H9 (cell line): ENCODE data around the gene MYOF. TPM values are rescaled to one million over a fixed set of nuclear protein-coding genes. Genes with fewer than 3 reads are reported as not detected.

Source experiments
- DNase-seq: peaks from one replicate; pipeline ENCODE4 v3.0.0-alpha.2; 2017
- H2AFZ ChIP-seq: one replicate; pipeline ENCODE4 v1.6.1; 2013; ENCODE audit warnings: mild to moderate bottlenecking, low read length, control low read depth, moderate library complexity
- H2AK5ac ChIP-seq: 2 replicates; pipeline ENCODE4 v1.6.1; 2013; ENCODE audit warnings: low read length, control low read depth, mixed read lengths; ENCODE audit not compliant: insufficient read length
- H2BK120ac ChIP-seq: one replicate; pipeline ENCODE4 v1.6.1; 2013; ENCODE audit warnings: low read depth, mild to moderate bottlenecking, low read length, control low read depth, inconsistent platforms; ENCODE audit not compliant: poor library complexity, severe bottlenecking
- H2BK12ac ChIP-seq: 2 replicates; pipeline ENCODE4 v1.6.1; 2013; ENCODE audit warnings: low read length, control low read depth, mixed read lengths, low read depth; ENCODE audit not compliant: insufficient read length
- H2BK15ac ChIP-seq: 2 replicates; pipeline ENCODE4 v1.6.1; 2013; ENCODE audit warnings: low read depth, low read length, control low read depth
- H2BK20ac ChIP-seq: one replicate; pipeline ENCODE4 v1.6.1; 2013; ENCODE audit warnings: low read depth, mild to moderate bottlenecking, low read length, control low read depth, inconsistent platforms; ENCODE audit not compliant: poor library complexity, severe bottlenecking
- H2BK5ac ChIP-seq: 2 replicates; pipeline ENCODE4 v1.6.1; 2013; ENCODE audit warnings: low read length, control low read depth, mixed read lengths; ENCODE audit not compliant: insufficient read length
- H3K14ac ChIP-seq: 2 replicates; pipeline ENCODE4 v1.6.1; 2013; ENCODE audit warnings: low read length, control low read depth; ENCODE audit not compliant: insufficient read depth
- H3K18ac ChIP-seq: 2 replicates; pipeline ENCODE4 v1.6.1; 2013; ENCODE audit warnings: low read depth, mild to moderate bottlenecking, mixed read lengths, low read length, control low read depth; ENCODE audit not compliant: insufficient read length
- H3K23ac ChIP-seq: 2 replicates; pipeline ENCODE4 v1.6.1; 2013; ENCODE audit warnings: low read length, control low read depth, mixed read lengths, low read depth; ENCODE audit not compliant: insufficient read length
- H3K23me2 ChIP-seq: 2 replicates; pipeline ENCODE4 v1.6.1; 2013; ENCODE audit warnings: low read depth, mild to moderate bottlenecking, mixed read lengths, low read length, control low read depth; ENCODE audit not compliant: insufficient read length, poor library complexity, severe bottlenecking
- H3K27ac ChIP-seq: 2 replicates; pipeline ENCODE4 v1.5.1; 2013; ENCODE audit warnings: low read length, control low read depth, mixed read lengths, low read depth; ENCODE audit not compliant: insufficient read length
- H3K27me3 ChIP-seq: 2 replicates; pipeline ENCODE4 v1.6.1; 2013; ENCODE audit warnings: low read length, control low read depth, inconsistent platforms; ENCODE audit not compliant: insufficient read depth
- H3K4ac ChIP-seq: 2 replicates; pipeline ENCODE4 v1.6.1; 2013; ENCODE audit warnings: low read depth, mild to moderate bottlenecking, control low read depth, inconsistent platforms, low read length, moderate library complexity
- H3K4me1 ChIP-seq: 2 replicates; pipeline ENCODE4 v1.6.1; 2013; ENCODE audit warnings: low read length, control low read depth, inconsistent platforms; ENCODE audit not compliant: insufficient read depth
- H3K4me2 ChIP-seq: 2 replicates; pipeline ENCODE4 v1.6.1; 2013; ENCODE audit warnings: low read length, control low read depth, mixed read lengths; ENCODE audit not compliant: insufficient read length, insufficient read depth
- H3K56ac ChIP-seq: 2 replicates; pipeline ENCODE4 v1.6.1; 2013; ENCODE audit warnings: low read depth, mild to moderate bottlenecking, mixed read lengths, low read length, control low read depth; ENCODE audit not compliant: insufficient read length
- H3K79me1 ChIP-seq: 2 replicates; pipeline ENCODE4 v1.6.1; 2013; ENCODE audit warnings: low read depth, mild to moderate bottlenecking, moderate library complexity, low read length, control low read depth, inconsistent platforms; ENCODE audit not compliant: insufficient read depth, poor library complexity, severe bottlenecking
- H3K79me2 ChIP-seq: 2 replicates; pipeline ENCODE4 v1.6.1; 2013; ENCODE audit warnings: low read length, control low read depth, inconsistent platforms; ENCODE audit not compliant: insufficient read depth
- H3K9ac ChIP-seq: 2 replicates; pipeline ENCODE4 v1.6.1; 2013; ENCODE audit warnings: low read length, control low read depth, mixed read lengths; ENCODE audit not compliant: insufficient read length; ENCODE audit errors: extremely low read depth
- H3K9me3 ChIP-seq: one replicate; pipeline ENCODE4 v1.6.1; 2013; ENCODE audit warnings: low read depth, low read length, inconsistent platforms; ENCODE audit not compliant: control insufficient read depth
- H3T11ph ChIP-seq: one replicate; pipeline ENCODE4 v1.6.1; 2013; ENCODE audit warnings: mild to moderate bottlenecking, low read length, control low read depth, inconsistent platforms
- H4K20me1 ChIP-seq: one replicate; pipeline ENCODE4 v1.6.1; 2013; ENCODE audit not compliant: control insufficient read depth, insufficient read length, insufficient read depth
- H4K5ac ChIP-seq: 2 replicates; pipeline ENCODE4 v1.6.1; 2013; ENCODE audit warnings: low read depth, mild to moderate bottlenecking, mixed read lengths, low read length, control low read depth; ENCODE audit not compliant: insufficient read length
- H4K8ac ChIP-seq: replicated peaks from 2 replicates; pipeline ENCODE4 v1.6.1; 2013; ENCODE audit warnings: low read length, control low read depth, mixed read lengths, low read depth; ENCODE audit not compliant: insufficient read length
- H4K91ac ChIP-seq: 2 replicates; pipeline ENCODE4 v1.6.1; 2013; ENCODE audit warnings: low read depth, mild to moderate bottlenecking, moderate library complexity, mixed read lengths, low read length, control low read depth; ENCODE audit not compliant: insufficient read length
- H3K27ac Mint-ChIP-seq, 3 experiments: 2 replicates in 2 of 3; 3 replicates in 1 of 3; pipeline ENCODE4 v1.8.0; 2020 to 2021; ENCODE audit warnings: mixed read lengths in 3 of 3, mild to moderate bottlenecking in 1 of 3, moderate library complexity in 1 of 3
- H3K27me3 Mint-ChIP-seq: 2 replicates; pipeline ENCODE4 v1.8.0; 2021; ENCODE audit warnings: low read depth, mild to moderate bottlenecking, moderate library complexity, mixed read lengths
- H3K36me3 Mint-ChIP-seq, 3 experiments: 2 replicates in 2 of 3; 3 replicates in 1 of 3; pipeline ENCODE4 v1.8.0; 2020 to 2021; ENCODE audit warnings: low read depth in 3 of 3, mixed read lengths in 3 of 3; ENCODE audit not compliant: insufficient read depth in 1 of 3
- H3K4me1 Mint-ChIP-seq, 2 experiments: 2 replicates each; pipeline ENCODE4 v1.8.0; 2020; ENCODE audit warnings: mixed read lengths in 2 of 2
- H3K4me3 Mint-ChIP-seq, 2 experiments: 2 replicates in 1 of 2; 3 replicates in 1 of 2; pipeline ENCODE4 v1.8.0; 2020 to 2021; ENCODE audit warnings: mild to moderate bottlenecking in 2 of 2, mixed read lengths in 2 of 2, moderate library complexity in 1 of 2
- H3K9me3 Mint-ChIP-seq, 2 experiments: 2 replicates in 1 of 2; 3 replicates in 1 of 2; pipeline ENCODE4 v1.8.0; 2020; ENCODE audit warnings: mild to moderate bottlenecking in 2 of 2, mixed read lengths in 2 of 2, moderate library complexity in 1 of 2
- CTCF ChIP-seq: fragments of 200-600 bp; sonication (generic); conservative IDR thresholded peaks from 3 replicates; pipeline ENCODE4 v1.8.0; 2021; ENCODE audit warnings: antibody characterized with exemption, mild to moderate bottlenecking
- WGBS: extraction: QIAGEN DNeasy Blood & Tissue Kit; methylation state at CpG from one replicate; pipeline ENCODE4 v1.1.7; 2013; ENCODE audit warnings: missing lambda C conversion rate, low lambda C conversion rate, mixed read lengths; ENCODE audit not compliant: insufficient read length; ENCODE audit errors: extremely low coverage; 5-methylcytosine and 5-hydroxymethylcytosine counted together
- total RNA-seq: library from RNA; stranded (reverse); gene quantifications from 2 replicates; pipeline ENCODE4 v1.2.1, GENCODE V29; 2021

The MYOF gene
- total RNA-seq, 1 experiment from 2014 or later = 2.8 TPM

GRCh38 chr10:93462371-93462770 is 19.8 kb downstream of the MYOF start:
- peaks cover 18 to 19% of the 10 kb centered on the region in 2 experiments for H3K4me1 Mint-ChIP-seq
- no peak overlapping the region for H2BK20ac ChIP-seq
- no peak overlapping the region for H4K8ac ChIP-seq
- no peaks in the 10 kb centered on the region for H3K27me3 Mint-ChIP-seq
- no peak overlapping the region for H2AFZ ChIP-seq
- H4K91ac ChIP-seq = no peak overlapping the region
- no peak for TF ChIP-seq CTCF
- no peaks in the 10 kb centered on the region for H3K9me3 ChIP-seq
- no peak overlapping the region for H3K18ac ChIP-seq
- H3K27ac Mint-ChIP-seq = no peak overlapping the region
- no peaks in the 10 kb centered on the region for H3K27me3 ChIP-seq
- H3K14ac ChIP-seq = no peak overlapping the region
- no peak overlapping the region for H2BK15ac ChIP-seq
- no peak for DNase-seq
- no peak overlapping the region for H3K9ac ChIP-seq
- no peak overlapping the region for H2AK5ac ChIP-seq
- no peaks in the 10 kb centered on the region for H3K36me3 Mint-ChIP-seq
- no peak overlapping the region for H3K4me3 Mint-ChIP-seq
- H2BK12ac ChIP-seq = no peak overlapping the region
- H3K9me3 Mint-ChIP-seq = no peaks in the 10 kb centered on the region; a peak in 1 of 5 replicates
- peaks cover 2% of the 10 kb centered on the region for H3K4me1 ChIP-seq
- H3K27ac ChIP-seq = no peak overlapping the region
- H4K20me1 ChIP-seq = no peaks in the 10 kb centered on the region
- H3K79me1 ChIP-seq = no peaks in the 10 kb centered on the region
- no peaks in the 10 kb centered on the region for H3K23me2 ChIP-seq
- H3T11ph ChIP-seq = no peak overlapping the region
- no peak overlapping the region for H2BK120ac ChIP-seq
- H3K23ac ChIP-seq = no peak overlapping the region
- no peak overlapping the region for H3K4me2 ChIP-seq
- H2BK5ac ChIP-seq = no peak overlapping the region
- H3K79me2 ChIP-seq = no peaks in the 10 kb centered on the region
- WGBS = no CpG with 5 or more reads among the region's 2 CpGs
- no peak overlapping the region for H3K56ac ChIP-seq
- no peak overlapping the region for H3K4ac ChIP-seq
- H4K5ac ChIP-seq = no peak overlapping the region
